SW 1271 (cell line): ENCODE data around the gene ATP8B4.
"Not testable (repeated sequence)": the region's sequence is repeated elsewhere in the genome, so short reads cannot be mapped to it uniquely, and the experiment has no call there.

Experiments used
- DNase-seq, 2 experiments: peaks; one replicate each; lab custom pipeline; 2025; lab: John Stamatoyannopoulos, UW

Gene ATP8B4

GRCh38 chr15:50107591-50108408 lies 11.2 kb downstream of the ATP8B4 start:
- no peak for DNase-seq

GRCh38 chr15:50107157-50107556 lies 11.9 kb downstream of the ATP8B4 start:
- no peak for DNase-seq

- no peak for DNase-seq
Measured at GRCh38 chr15:50106457-50106856, 12.6 kb downstream of the ATP8B4 start.

GRCh38 chr15:50100486-50100885 lies 18.5 kb downstream of the ATP8B4 start:
- DNase-seq, result no peak

- no peak for DNase-seq
Measured at GRCh38 chr15:50098545-50098944, 20.5 kb downstream of the ATP8B4 start.

GRCh38 chr15:50095938-50096821 lies 22.9 kb downstream of the ATP8B4 start:
- DNase-seq, result no peak

- not testable (repeated sequence) for DNase-seq
Measured at GRCh38 chr15:50089386-50089785, 29.6 kb downstream of the ATP8B4 start.

GRCh38 chr15:50084932-50085331 lies 34.1 kb downstream of the ATP8B4 start:
- DNase-seq, result no peak

- DNase-seq, result no peak
Measured at GRCh38 chr15:50083424-50084025, 35.5 kb downstream of the ATP8B4 start.

- DNase-seq, result no peak
Measured at GRCh38 chr15:50082066-50082465, 37.0 kb downstream of the ATP8B4 start.

- DNase-seq, result no peak
Measured at GRCh38 chr15:50077651-50078050, 41.4 kb downstream of the ATP8B4 start.

GRCh38 chr15:50077176-50077575 lies 41.9 kb downstream of the ATP8B4 start:
- no peak for DNase-seq

GRCh38 chr15:50075319-50075718 lies 43.7 kb downstream of the ATP8B4 start:
- DNase-seq, result no peak

GRCh38 chr15:50071551-50072258 lies 47.3 kb downstream of the ATP8B4 start:
- DNase-seq, result no peak

GRCh38 chr15:50068016-50068415 lies 51.0 kb downstream of the ATP8B4 start:
- no peak for DNase-seq

- DNase-seq, result no peak
Measured at GRCh38 chr15:50067254-50067653, 51.8 kb downstream of the ATP8B4 start.

GRCh38 chr15:50066666-50067065 lies 52.4 kb downstream of the ATP8B4 start:
- no peak for DNase-seq

GRCh38 chr15:50066202-50066601 lies 52.8 kb downstream of the ATP8B4 start:
- peak in 1 of 2 experiments; percentile 18 for DNase-seq

GRCh38 chr15:50065279-50065678 lies 53.8 kb downstream of the ATP8B4 start:
- DNase-seq, result no peak

- DNase-seq, result no peak
Measured at GRCh38 chr15:50064673-50065072, 54.4 kb downstream of the ATP8B4 start.

GRCh38 chr15:50063226-50063625 lies 55.8 kb downstream of the ATP8B4 start:
- DNase-seq, result no peak

- no peak for DNase-seq
Measured at GRCh38 chr15:50061503-50061902, 57.5 kb downstream of the ATP8B4 start.
